Thymus (tissue), 11 donors: ENCODE results near the gene SLC34A1. TPM values are rescaled to one million over a fixed set of nuclear protein-coding genes. Genes with fewer than 3 reads are reported as not detected.

Source experiments
- DNase-seq, 9 donors: peaks; one replicate each; pipeline ENCODE4 v3.0.0-alpha.2; 2013; ENCODE audit warnings: low spot score in 9 of 9, low read depth in 6 of 9, missing footprints in 1 of 9
- H3K27ac ChIP-seq, 2 donors: one replicate each; pipeline ENCODE4 v1.5.1; 2013; ENCODE audit warnings: control low read depth in 1 of 2, low read depth in 1 of 2, low read length in 1 of 2, mild to moderate bottlenecking in 1 of 2, moderate library complexity in 1 of 2
- H3K27me3 ChIP-seq, 2 donors: one replicate each; pipeline ENCODE4 v1.5.1; 2013; ENCODE audit warnings: low read length in 1 of 2; ENCODE audit not compliant: control insufficient read depth in 2 of 2, insufficient read depth in 1 of 2
- H3K36me3 ChIP-seq, 2 donors: one replicate each; pipeline ENCODE4 v1.5.1; 2013; ENCODE audit warnings: low read length in 1 of 2, mild to moderate bottlenecking in 1 of 2, moderate library complexity in 1 of 2; ENCODE audit not compliant: control insufficient read depth in 2 of 2, insufficient read depth in 2 of 2
- H3K4me1 ChIP-seq, 2 donors: one replicate each; pipeline ENCODE4 v1.5.1; 2013; ENCODE audit warnings: low read length in 2 of 2; ENCODE audit not compliant: control insufficient read depth in 2 of 2, insufficient read depth in 2 of 2
- H3K4me3 ChIP-seq, 2 donors: one replicate each; pipeline ENCODE4 v1.5.1; 2013; ENCODE audit warnings: low read length in 2 of 2, control low read depth in 1 of 2, mild to moderate bottlenecking in 1 of 2
- H3K9me3 ChIP-seq, 2 donors: one replicate each; pipeline ENCODE4 v1.5.1; 2013; ENCODE audit warnings: low read length in 1 of 2, mild to moderate bottlenecking in 1 of 2; ENCODE audit not compliant: control insufficient read depth in 2 of 2, insufficient read depth in 1 of 2
- WGBS: extraction: QIAGEN DNeasy Blood & Tissue Kit; methylation state at CpG from one replicate; pipeline ENCODE4 v1.1.7; 2013; 5-methylcytosine and 5-hydroxymethylcytosine counted together
- polyA plus RNA-seq: library from polyadenylated mRNA; stranded (reverse); fragments of 200-250 nt; gene quantifications from one replicate; pipeline ENCODE4 v1.2.3, GENCODE V29; 2013
- total RNA-seq: library from RNA; stranded (reverse); fragments of 120-200 nt; gene quantifications from one replicate; pipeline ENCODE4 v1.2.4, GENCODE V29; 2013
- donor health status: healthy.

SLC34A1 gene
- total and polyA plus RNA-seq, 2 donors: 0.02 to 0.05 TPM

GRCh38 chr5:177434942-177435738, 50.9 kb downstream of the SLC34A1 start:
- Histone ChIP-seq H3K9me3 (no peaks in the 10 kb centered on the region), H3K4me1 (peaks cover 26 to 50% of the 10 kb centered on the region in 2 donors), H3K27me3 (no peaks in the 10 kb centered on the region), H3K4me3 (no peak overlapping the region), H3K36me3 (peaks cover 78 to 96% of the 10 kb centered on the region in 2 donors), H3K27ac (no peak overlapping the region)
- no peak for DNase-seq
- 98% methylated on average over 20 of the region's 20 CpGs for WGBS

- Histone ChIP-seq H3K4me3 (no peak overlapping the region), H3K9me3 (no peaks in the 10 kb centered on the region), H3K27me3 (no peaks in the 10 kb centered on the region), H3K4me1 (peaks cover 18 to 41% of the 10 kb centered on the region in 2 donors), H3K27ac (no peak overlapping the region), H3K36me3 (peaks cover 86 to 96% of the 10 kb centered on the region in 2 donors)
- DNase-seq: no peak
- WGBS: 96% methylated on average over 37 of the region's 37 CpGs
Measured at GRCh38 chr5:177435847-177436536, 51.8 kb downstream of the SLC34A1 start.

- DNase-seq: no peak
- H3K9me3 ChIP-seq: no peaks in the 10 kb centered on the region
- no peak overlapping the region for H3K27ac ChIP-seq
- peaks cover 1 to 25% of the 10 kb centered on the region in 2 donors for H3K4me1 ChIP-seq
- no peaks in the 10 kb centered on the region for H3K27me3 ChIP-seq
- 96% methylated on average over 4 of the region's 4 CpGs for WGBS
- peaks cover 88 to 96% of the 10 kb centered on the region in 2 donors for H3K36me3 ChIP-seq
- H3K4me3 ChIP-seq: no peak overlapping the region
Measured at GRCh38 chr5:177437623-177438022, 53.4 kb downstream of the SLC34A1 start.

DNA sequence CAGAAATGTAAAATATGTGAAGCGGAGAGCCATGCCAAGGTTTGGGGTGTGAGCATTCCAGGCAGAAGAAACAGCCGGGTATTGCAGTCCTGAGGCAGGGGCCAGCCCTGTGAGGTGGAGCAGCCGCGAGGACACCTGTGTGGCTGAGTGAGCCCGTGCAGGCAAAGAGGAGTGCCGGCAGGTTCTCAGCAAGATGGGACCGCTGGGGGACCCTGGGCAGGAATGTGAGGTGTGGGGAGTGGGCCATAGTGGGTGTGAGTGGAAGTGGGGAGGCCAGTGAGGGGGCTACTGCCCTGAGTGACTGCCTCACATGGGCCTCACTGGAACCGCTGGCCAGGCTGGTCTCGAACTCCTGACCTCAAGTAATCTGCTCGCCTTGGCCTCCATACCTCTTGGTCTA, 54.2 kb downstream of the SLC34A1 start:
- 98% methylated on average over 10 of the region's 10 CpGs for WGBS
- no peak overlapping the region for H3K27ac ChIP-seq
- no peaks in the 10 kb centered on the region for H3K27me3 ChIP-seq
- no peak overlapping the region for H3K4me3 ChIP-seq
- DNase-seq: no peak
- H3K4me1 ChIP-seq: peaks cover 0 to 17% of the 10 kb centered on the region in 2 donors
- H3K36me3 ChIP-seq: peaks cover 88 to 96% of the 10 kb centered on the region in 2 donors
- H3K9me3 ChIP-seq: no peaks in the 10 kb centered on the region

DNA sequence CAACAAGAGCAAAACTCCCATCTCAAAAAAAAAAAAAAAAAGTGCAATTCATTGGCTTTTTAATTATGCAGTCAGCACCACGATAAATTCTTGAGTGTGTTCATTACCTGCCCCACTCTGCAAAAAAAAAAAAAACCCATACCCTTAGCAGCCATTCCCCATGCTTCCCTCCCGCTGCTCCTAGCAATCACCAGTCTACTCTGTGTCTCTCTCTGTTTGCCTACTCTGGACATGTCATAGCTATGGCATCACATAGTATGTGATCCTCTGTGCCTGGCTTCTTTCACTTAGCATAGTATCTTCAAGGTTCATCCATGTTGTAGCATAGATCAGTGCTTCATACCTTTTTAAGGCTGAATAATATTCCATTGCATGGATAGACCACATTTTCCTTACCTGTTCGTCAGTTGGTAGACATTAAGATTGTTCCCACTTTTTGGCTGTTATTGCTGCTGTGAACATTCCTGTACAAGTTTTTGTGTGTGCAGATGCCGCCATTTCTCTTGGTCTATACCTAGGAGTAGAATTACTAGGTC, 55.4 kb downstream of the SLC34A1 start:
- peaks cover 0 to 12% of the 10 kb centered on the region in 2 donors for H3K4me1 ChIP-seq
- H3K27ac ChIP-seq: no peak overlapping the region
- peaks cover 78 to 88% of the 10 kb centered on the region in 2 donors for H3K36me3 ChIP-seq
- no peak overlapping the region for H3K4me3 ChIP-seq
- WGBS: 99% methylated on average over 4 of the region's 4 CpGs
- no peaks in the 10 kb centered on the region for H3K27me3 ChIP-seq
- DNase-seq: no peak
- no peaks in the 10 kb centered on the region for H3K9me3 ChIP-seq

DNA sequence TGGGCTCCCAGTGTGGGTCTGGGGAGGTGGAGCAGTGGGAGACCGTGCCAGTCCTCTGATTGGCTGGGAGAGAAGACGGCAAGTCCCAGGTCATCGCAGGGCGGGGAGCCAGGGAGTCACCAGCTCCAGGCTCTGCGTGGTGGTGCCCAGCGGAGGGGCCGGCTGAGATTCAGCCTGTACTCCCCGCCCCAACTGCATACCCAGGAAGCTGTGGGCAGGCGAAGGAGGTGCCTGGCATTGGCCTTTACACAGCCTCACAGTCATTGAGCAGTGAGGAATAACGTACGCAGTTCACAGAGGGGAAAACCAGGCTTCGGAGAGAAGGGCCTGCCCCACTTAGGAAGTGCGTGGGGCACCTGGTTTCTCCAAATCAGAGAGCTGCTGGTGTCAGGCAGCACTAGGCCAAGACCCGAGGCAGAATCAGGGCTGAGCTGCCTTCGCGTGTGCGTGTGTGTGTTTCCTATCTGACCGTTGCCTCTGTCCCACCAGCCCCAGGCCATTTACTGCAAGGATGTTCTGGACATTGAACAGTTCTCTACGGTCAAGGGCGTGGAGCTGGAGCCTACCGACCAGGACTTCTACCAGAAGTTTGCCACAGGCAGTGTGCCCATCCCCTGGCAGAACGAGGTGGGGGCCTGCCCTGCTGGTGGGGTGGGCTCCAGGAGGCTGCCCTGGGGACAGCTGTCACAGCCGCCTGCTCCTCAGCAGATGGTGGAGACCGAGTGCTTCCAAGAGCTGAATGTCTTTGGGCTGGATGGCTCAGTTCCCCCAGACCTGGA, 56.2 kb downstream of the SLC34A1 start:
- no peaks in the 10 kb centered on the region for H3K27me3 ChIP-seq
- 97% methylated on average over 24 of the region's 24 CpGs for WGBS
- H3K27ac ChIP-seq: no peak overlapping the region
- H3K4me3 ChIP-seq: no peak overlapping the region
- no peak for DNase-seq
- H3K4me1 ChIP-seq: peaks cover 2 to 15% of the 10 kb centered on the region in 2 donors
- H3K9me3 ChIP-seq: no peaks in the 10 kb centered on the region
- H3K36me3 ChIP-seq: peaks cover 70 to 80% of the 10 kb centered on the region in 2 donors

DNA sequence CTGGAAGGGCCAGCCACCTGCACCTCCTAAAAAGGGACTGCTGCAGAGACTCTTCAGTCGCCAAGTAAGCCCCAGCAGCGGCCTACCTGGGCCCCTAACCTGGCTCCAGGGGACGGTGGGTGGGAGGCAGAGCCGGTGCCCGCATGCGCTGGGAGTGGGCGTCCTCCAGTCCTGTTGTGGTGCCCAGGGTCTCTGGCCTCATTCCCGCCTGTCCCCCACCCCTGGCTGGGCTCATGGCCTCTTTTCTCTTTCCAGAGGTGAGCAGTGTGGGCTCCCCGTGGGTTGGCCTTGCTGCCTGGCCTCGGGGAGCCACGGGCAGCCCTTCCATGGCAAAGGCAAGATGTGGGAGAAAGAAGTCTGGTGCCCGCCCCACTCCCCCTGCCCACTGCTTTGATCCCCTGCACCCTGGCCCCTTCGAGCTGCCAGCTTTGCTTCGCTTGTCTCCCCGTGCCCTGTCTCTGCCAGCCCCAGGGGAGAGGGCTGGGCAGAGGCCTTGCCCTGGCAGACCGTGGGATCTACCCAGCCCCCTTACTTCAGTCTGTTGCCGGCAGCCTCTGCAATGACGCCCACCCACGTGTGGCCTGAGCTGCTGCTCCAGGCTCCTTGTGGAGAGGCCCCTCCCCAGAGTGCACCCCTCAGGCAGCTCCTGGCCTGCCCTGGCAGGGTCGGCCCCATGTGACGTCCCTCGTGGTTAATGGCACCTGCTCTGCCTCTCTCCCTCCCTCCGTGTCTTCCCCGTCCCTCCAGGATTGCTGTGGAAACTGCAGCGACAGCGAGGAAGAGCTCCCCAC, 57.0 kb downstream of the SLC34A1 start:
- H3K4me3 ChIP-seq: no peak overlapping the region
- H3K27ac ChIP-seq: no peak overlapping the region
- peaks cover 0 to 2% of the 10 kb centered on the region in 2 donors for H3K27me3 ChIP-seq
- no peak for DNase-seq
- H3K36me3 ChIP-seq: peaks cover 62 to 72% of the 10 kb centered on the region in 2 donors
- peaks cover 8 to 22% of the 10 kb centered on the region in 2 donors for H3K4me1 ChIP-seq
- H3K9me3 ChIP-seq: no peaks in the 10 kb centered on the region
- 95% methylated on average over 26 of the region's 26 CpGs for WGBS

GRCh38 chr5:177442066-177442826, 58.0 kb downstream of the SLC34A1 start:
- peaks cover 0 to 6% of the 10 kb centered on the region in 2 donors for H3K27me3 ChIP-seq
- H3K9me3 ChIP-seq: no peaks in the 10 kb centered on the region
- no peak overlapping the region for H3K27ac ChIP-seq
- H3K4me1 ChIP-seq: peaks cover 8 to 25% of the 10 kb centered on the region in 2 donors
- H3K4me3 ChIP-seq: no peak overlapping the region
- peaks cover 55 to 63% of the 10 kb centered on the region in 2 donors for H3K36me3 ChIP-seq
- DNase-seq: peak in 1 of 9 donors; percentile 0
- 97% methylated on average over 20 of the region's 20 CpGs for WGBS
